Endothelial cell of umbilical vein (primary cell): ENCODE data around the gene FRZB. TPM values are rescaled to one million over a fixed set of nuclear protein-coding genes. Genes with fewer than 3 reads are reported as not detected.

ENCODE experiments used
- BruUV-seq: library from RNA; stranded (reverse); fragments of 400-500 nt; replicated peaks from 2 replicates; lab custom pipeline; 2021; lab: Mats Ljungman, UMichigan
- CTCF ChIA-PET: fragments of 300-600, 350-600 bp; sonication (Branson Sonifier 250); formaldehyde crosslinking; loops from one replicate; lab custom pipeline; 2021; ENCODE audit warnings: antibody characterized with exemption, inconsistent platforms; lab: Charles Lee
- POLR2A ChIA-PET: fragments of 300-600, 350-600 bp; sonication (Branson Sonifier 250); formaldehyde crosslinking; loops from one replicate; lab custom pipeline; 2021; ENCODE audit warnings: antibody characterized with exemption, inconsistent platforms; lab: Charles Lee
- DNase-seq: peaks from one replicate; pipeline ENCODE4 v3.0.0-alpha.2; 2011; ENCODE audit warnings: low read depth, low spot score
- FAIRE-seq: peaks from 2 replicates; lab custom pipeline; 2011; peaks lifted over from hg19 to GRCh38; lab: Jason Lieb, UNC
- H2AFZ ChIP-seq: 2 replicates; pipeline ENCODE4 v1.6.0; 2012; ENCODE audit warnings: low read depth, low read length, control low read depth, inconsistent platforms
- H3K27ac ChIP-seq: 2 replicates; pipeline ENCODE4 v1.5.1; 2011; ENCODE audit warnings: low read depth, mild to moderate bottlenecking, control low read depth, low read length, moderate library complexity; ENCODE audit not compliant: insufficient read depth
- H3K27me3 ChIP-seq, 2 experiments: 2 replicates each; pipeline versions ENCODE4 v1.6.0 to v1.6.1; 2011; ENCODE audit warnings: low read length in 2 of 2, mixed read lengths in 1 of 2; ENCODE audit not compliant: control insufficient read depth in 2 of 2, insufficient read depth in 2 of 2
- H3K36me3 ChIP-seq, 2 experiments: 2 replicates in 1 of 2; 3 replicates in 1 of 2; pipeline ENCODE4 v1.5.1; 2011; ENCODE audit warnings: low read length in 2 of 2, mild to moderate bottlenecking in 1 of 2, moderate library complexity in 1 of 2; ENCODE audit not compliant: control insufficient read depth in 2 of 2, insufficient read depth in 2 of 2; ENCODE audit errors: extremely low read depth in 1 of 2
- H3K4me1 ChIP-seq: 3 replicates; pipeline ENCODE4 v1.5.1; 2011; ENCODE audit warnings: mild to moderate bottlenecking, low read length; ENCODE audit not compliant: control insufficient read depth, insufficient read depth; ENCODE audit errors: extremely low read depth
- H3K4me2 ChIP-seq: 2 replicates; pipeline ENCODE4 v1.6.1; 2011; ENCODE audit warnings: low read length, control low read depth, mixed read lengths; ENCODE audit not compliant: insufficient read depth
- H3K4me3 ChIP-seq, 3 experiments: fragments of 200-600 bp in 1 of 3; sonication (generic), shearing (Covaris generic) in 1 of 3; replicated peaks in 1 of 3; 2 replicates each; pipeline ENCODE4 v1.5.1; 2011 to 2016; ENCODE audit warnings: control low read depth in 3 of 3, low read length in 3 of 3, mild to moderate bottlenecking in 2 of 3, inconsistent platforms in 1 of 3, low read depth in 1 of 3, moderate library complexity in 1 of 3; ENCODE audit not compliant: insufficient read depth in 1 of 3
- H3K79me2 ChIP-seq: 2 replicates; pipeline ENCODE4 v1.6.0; 2012; ENCODE audit warnings: low read length, inconsistent platforms; ENCODE audit not compliant: control insufficient read depth, insufficient read depth
- H3K9ac ChIP-seq: replicated peaks from 2 replicates; pipeline ENCODE3; 2011; ENCODE audit warnings: low read length, control low read depth; ENCODE audit not compliant: insufficient read depth; ENCODE audit errors: extremely low read depth
- H3K9me1 ChIP-seq: replicated peaks from 3 replicates; pipeline ENCODE4 v1.6.0; 2011; ENCODE audit warnings: mild to moderate bottlenecking, low read length; ENCODE audit not compliant: control insufficient read depth, insufficient read depth; ENCODE audit errors: extremely low read depth
- H3K9me3 ChIP-seq: replicated peaks from 2 replicates; pipeline ENCODE4 v1.5.1; 2012; ENCODE audit warnings: low read length, inconsistent platforms; ENCODE audit not compliant: control insufficient read depth, insufficient read depth
- H4K20me1 ChIP-seq: replicated peaks from 2 replicates; pipeline ENCODE3; 2011; ENCODE audit warnings: mild to moderate bottlenecking, low read length; ENCODE audit not compliant: control insufficient read depth, insufficient read depth; ENCODE audit errors: extremely low read depth
- EZH2 ChIP-seq: IDR thresholded peaks from 2 replicates; pipeline ENCODE4 v1.6.1; 2012; ENCODE audit warnings: borderline replicate concordance, low read depth, mild to moderate bottlenecking, moderate library complexity, low read length, inconsistent platforms; ENCODE audit not compliant: severe bottlenecking
- FOS ChIP-seq: IDR thresholded peaks from 2 replicates; pipeline ENCODE4 v1.6.1; 2011; ENCODE audit warnings: mild to moderate bottlenecking, low read length, moderate library complexity, borderline replicate concordance; ENCODE audit not compliant: insufficient read depth
- GATA2 ChIP-seq: IDR thresholded peaks from 2 replicates; pipeline ENCODE4 v1.7.0; 2011; ENCODE audit warnings: low read depth, mild to moderate bottlenecking, moderate library complexity, mixed read lengths, low read length; ENCODE audit not compliant: insufficient read length, insufficient read depth
- JUN ChIP-seq: IDR thresholded peaks from 2 replicates; pipeline ENCODE4 v1.6.1; 2011; ENCODE audit warnings: borderline replicate concordance, low read depth; ENCODE audit not compliant: insufficient read length, insufficient read depth
- MAX ChIP-seq: IDR thresholded peaks from 2 replicates; pipeline ENCODE4 v1.6.1; 2011; ENCODE audit not compliant: insufficient read depth, insufficient read length
- MYC ChIP-seq: IDR thresholded peaks from one replicate; pipeline ENCODE4 v1.6.1; 2011; ENCODE audit warnings: mild to moderate bottlenecking, low read depth, low read length
- POLR2A ChIP-seq: IDR thresholded peaks from 2 replicates; pipeline ENCODE4 v1.6.1; 2012; ENCODE audit warnings: low read depth, mild to moderate bottlenecking, control low read depth, low read length
- POLR2AphosphoS5 ChIP-seq: IDR thresholded peaks from 2 replicates; pipeline ENCODE4 v1.6.1; 2012; ENCODE audit warnings: low read depth, mild to moderate bottlenecking, control low read depth, low read length, moderate library complexity; ENCODE audit not compliant: insufficient read depth
- dilution Hi-C: fragments of 300-500 bp; cut with MboI; formaldehyde crosslinking; loops from one replicate; pipeline ENCODE4 v1.15.0; 2019; ENCODE audit warnings: low sequenced_read_pairs; ENCODE audit not compliant: extremely low pct_ligation_motif_present
- intact Hi-C: fragments of 100-400 bp; cut with micrococcal nuclease; formaldehyde crosslinking; loops from one replicate; pipeline ENCODE4 v1.10.0; 2022
- polyA plus RNA-seq, 4 experiments: library from polyadenylated mRNA; depleted of rRNA in 3 of 4; stranded (reverse) in 3 of 4; unstranded in 1 of 4; fragments of >200 nt; gene quantifications; 2 replicates each; pipeline versions ENCODE4 v1.2.1 to v1.2.3, GENCODE V29; 2011 to 2012; ENCODE audit warnings: missing spikeins in 1 of 4
- total RNA-seq: library from RNA; stranded (reverse); gene quantifications from 2 replicates; pipeline ENCODE4 v1.2.3, GENCODE V29; 2021
- TF ChIP-seq, protein P1 (sequence below), 2 donors: IDR thresholded peaks; 1 replicate in 1 of 2; 2 replicates in 1 of 2; pipeline ENCODE4 v1.5.1; 2011; ENCODE audit warnings: low read length in 2 of 2, mild to moderate bottlenecking in 2 of 2, moderate library complexity in 2 of 2, control low read depth in 1 of 2, inconsistent platforms in 1 of 2, low read depth in 1 of 2; ENCODE audit not compliant: insufficient read depth in 1 of 2; ENCODE audit errors: extremely low read depth in 1 of 2

Gene FRZB
- total and polyA plus RNA-seq, 2 donors (not counting 3 experiments of a cell fraction or from before 2014, with no cell fraction given), result 0.04 TPM; not detected in 1

GRCh38 chr2:182814380-182814779 is 52.1 kb downstream of the FRZB start:
- no peak for DNase-seq
- intact Hi-C loops, result no loop called here
- Histone ChIP-seq H3K79me2 (no peaks in the 10 kb centered on the region), H2AFZ (no peak overlapping the region), H3K9me1 (no peaks in the 10 kb centered on the region), H3K9ac (no peak overlapping the region), H3K4me3 (no peak overlapping the region), H4K20me1 (no peaks in the 10 kb centered on the region), H3K4me1 (no peaks in the 10 kb centered on the region), H3K9me3 (no peaks in the 10 kb centered on the region), H3K4me2 (no peak overlapping the region), H3K27me3 (peaks cover 12 to 14% of the 10 kb centered on the region in 2 experiments), H3K27ac (no peak overlapping the region), H3K36me3 (no peaks in the 10 kb centered on the region)
- BruUV-seq, result no TSS peak
- dilution Hi-C loops, result no loop called here
- ChIA-PET POLR2A (no interaction called here), CTCF (no interaction called here)
- FAIRE-seq, result no peak
- no peak for TF ChIP-seq FOS
- TF ChIP-seq EZH2, result no peak
- TF ChIP-seq JUN, result no peak
- TF ChIP-seq, protein P1, sequence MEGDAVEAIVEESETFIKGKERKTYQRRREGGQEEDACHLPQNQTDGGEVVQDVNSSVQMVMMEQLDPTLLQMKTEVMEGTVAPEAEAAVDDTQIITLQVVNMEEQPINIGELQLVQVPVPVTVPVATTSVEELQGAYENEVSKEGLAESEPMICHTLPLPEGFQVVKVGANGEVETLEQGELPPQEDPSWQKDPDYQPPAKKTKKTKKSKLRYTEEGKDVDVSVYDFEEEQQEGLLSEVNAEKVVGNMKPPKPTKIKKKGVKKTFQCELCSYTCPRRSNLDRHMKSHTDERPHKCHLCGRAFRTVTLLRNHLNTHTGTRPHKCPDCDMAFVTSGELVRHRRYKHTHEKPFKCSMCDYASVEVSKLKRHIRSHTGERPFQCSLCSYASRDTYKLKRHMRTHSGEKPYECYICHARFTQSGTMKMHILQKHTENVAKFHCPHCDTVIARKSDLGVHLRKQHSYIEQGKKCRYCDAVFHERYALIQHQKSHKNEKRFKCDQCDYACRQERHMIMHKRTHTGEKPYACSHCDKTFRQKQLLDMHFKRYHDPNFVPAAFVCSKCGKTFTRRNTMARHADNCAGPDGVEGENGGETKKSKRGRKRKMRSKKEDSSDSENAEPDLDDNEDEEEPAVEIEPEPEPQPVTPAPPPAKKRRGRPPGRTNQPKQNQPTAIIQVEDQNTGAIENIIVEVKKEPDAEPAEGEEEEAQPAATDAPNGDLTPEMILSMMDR (IDR thresholded peaks at IDR 0.05; ENCODE audit: extremely low read depth in 1 of 2, insufficient read depth in 1 of 2, low read depth in 1 of 2, low read length in 2 of 2), result no peak
- no peak for TF ChIP-seq GATA2
- TF ChIP-seq MYC, result no peak
- TF ChIP-seq POLR2A, result no peak
- TF ChIP-seq POLR2AphosphoS5, result no peak
- TF ChIP-seq MAX, result no peak
